ENCODE data around the gene USP16.

The USP16 gene

DNA sequence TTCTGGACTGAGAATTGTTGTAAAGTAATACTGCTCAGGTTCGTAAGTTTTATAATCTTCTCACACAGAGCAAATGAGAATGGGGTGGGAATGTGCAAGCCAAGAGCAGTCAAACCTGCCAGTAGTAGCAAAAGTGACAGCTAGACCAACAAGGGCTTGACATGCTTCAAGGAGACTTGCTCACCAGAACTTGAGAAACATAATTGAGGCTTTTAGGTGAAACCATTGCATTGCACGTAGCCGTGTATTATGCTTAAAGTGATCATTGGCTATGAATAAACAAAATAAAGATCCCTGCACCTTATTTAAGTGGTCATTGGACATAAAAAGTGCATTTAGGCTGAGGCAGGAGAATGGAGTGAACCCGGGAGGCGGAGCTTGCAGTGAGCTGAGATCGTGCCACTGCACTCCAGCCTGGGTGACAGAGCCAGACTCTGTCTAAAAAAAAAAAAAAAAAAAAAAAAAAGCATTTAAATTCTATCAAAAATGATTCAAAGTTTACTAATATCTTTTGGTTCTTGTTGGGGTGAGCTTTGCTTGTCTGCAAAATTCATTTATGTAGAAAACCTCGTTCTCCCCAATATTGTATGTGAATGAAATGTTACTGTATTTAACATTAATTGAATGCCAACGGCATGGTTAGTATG is 60.8 kb downstream of the USP16 start:
- DNase-seq: no peak

DNA sequence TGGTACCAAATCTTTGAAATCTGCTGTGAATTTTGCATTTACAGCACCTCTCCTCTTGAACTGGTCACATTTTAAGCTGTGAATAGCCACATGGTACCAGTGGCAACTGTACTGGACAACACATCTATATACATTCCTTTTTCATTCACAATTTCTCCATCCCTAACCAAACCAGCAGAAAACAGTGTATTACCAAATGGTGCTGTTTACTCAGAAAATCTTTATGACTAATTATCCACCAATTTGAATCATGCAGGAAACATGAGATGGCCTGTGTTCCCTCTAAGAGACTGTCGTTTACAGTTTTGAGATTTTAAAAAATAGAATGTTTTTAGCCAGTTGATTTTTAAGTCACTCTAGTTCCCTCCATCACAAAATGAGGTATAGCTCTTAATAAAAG is 66.6 kb downstream of the USP16 start:
- DNase-seq: no peak

DNA sequence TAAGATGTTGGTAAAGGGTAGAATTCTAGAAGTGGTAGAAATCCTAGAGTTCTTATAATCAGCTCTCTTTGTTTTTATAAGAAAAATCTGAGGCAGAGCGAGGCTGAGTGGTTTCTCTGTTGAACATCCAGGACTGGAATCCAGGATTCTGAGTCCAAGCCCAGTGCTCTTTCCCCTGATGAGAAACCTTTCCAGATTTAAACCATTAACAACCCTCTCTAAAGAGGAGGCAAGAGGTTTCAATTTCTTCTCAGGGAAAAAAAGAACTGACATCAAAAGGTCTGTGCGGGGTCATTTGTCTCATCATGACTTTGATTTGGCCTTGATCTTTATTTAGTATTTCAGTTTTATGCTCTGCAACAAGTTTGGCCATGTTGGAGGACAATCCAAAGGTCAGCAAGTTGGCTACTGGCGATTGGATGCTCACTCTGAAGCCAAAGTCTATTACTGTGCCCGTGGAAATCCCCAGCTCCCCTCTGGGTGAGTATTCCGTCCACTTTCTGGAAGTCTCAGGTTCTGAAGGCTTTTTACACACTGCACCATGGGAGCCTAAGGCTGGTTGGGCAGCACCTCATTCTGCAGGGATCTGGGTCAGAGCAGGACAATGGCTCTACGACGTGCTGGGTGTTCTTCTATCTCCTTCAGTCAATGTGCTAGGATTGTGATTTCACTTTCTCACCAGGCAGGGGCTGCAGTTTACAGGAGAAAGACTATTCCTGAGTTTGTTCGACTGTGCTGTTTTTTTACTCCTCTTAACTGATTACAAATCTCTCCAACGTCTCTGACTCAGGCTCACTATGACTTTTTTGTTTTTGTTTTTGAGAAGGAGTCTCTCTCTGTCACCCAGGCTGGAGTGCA is 67.9 kb downstream of the USP16 start:
- DNase-seq: no peak

DNA sequence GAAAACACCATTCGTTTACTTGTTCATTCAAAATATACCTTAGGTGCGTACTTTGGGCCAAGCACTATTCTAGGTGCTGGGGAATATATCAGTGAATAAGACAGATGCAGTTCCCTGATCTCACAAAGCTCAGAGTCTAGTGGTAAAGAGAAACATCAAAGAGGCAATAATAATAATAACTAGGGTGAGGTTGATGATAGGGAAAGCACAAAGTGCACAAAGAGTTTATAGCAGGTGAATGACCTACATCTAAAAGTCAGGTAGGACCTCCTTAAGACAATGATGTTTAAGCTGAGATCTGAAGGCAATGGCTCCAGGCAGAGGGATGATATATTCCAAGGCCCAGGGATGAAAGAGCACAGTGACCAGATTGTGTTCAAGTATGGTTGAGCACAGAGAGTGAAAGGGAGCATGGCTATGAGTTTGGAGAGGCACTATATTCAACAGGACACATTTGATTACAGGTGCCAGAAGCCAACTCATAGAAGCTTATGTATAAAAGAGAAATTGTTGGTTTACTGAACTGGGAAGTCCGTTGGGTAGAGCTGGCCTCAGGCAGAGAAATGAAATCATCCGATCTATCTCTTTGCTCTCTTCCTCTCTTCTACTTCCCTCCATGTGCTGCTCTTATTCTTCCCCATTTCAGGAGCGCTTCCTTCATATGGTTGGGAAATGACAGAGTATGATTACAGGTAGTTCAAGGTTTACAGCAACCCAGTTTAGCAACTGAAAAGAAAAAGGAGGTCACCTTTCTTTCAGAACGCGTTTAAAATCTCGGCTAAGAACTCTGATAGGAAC is 71.9 kb downstream of the USP16 start:
- no peak for DNase-seq

DNA sequence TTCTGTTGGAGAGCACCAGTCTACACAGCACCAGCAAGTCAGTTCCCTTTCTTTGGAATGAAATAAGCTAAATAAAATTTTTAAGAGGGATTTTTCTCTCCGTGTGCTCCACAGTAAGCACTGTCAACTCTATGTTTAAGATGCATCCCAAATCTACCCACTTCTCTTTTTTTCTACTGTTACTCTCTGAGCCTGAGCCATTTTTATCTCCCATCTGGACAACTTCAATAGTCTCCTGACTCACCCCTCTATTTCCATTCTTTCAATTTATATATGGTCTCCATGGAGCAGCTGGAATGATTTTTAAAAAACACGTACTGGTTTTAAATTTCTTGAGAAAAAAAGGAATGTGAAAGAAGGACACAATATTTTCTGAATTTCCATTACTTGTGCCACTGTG is 73.7 kb downstream of the USP16 start:
- DNase-seq: no peak

DNA sequence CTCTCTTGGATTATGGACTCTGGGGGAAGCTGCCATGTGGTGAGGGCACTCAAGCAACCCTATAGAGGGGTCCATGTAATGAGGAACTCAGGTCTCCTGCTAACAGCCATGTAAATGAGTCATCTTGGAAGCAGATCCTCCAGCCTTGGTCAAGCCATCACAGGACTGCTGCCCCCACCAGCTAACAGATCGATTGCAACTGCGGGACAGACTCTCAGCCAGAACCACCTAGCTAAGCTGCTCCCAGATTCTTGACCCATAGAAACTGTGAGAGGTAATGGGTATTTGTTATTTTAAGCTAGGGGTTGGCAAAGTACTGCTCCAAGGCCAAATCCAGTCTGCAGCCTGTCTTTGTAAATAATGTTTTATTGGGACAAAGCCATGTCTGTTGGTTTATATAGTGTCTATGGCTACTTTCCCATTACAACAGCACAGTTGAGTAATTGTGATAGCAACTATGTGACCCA is 78.4 kb downstream of the USP16 start:
- DNase-seq: no peak
